ENCODE results near the gene HDLBP. TPM values are rescaled to one million over a fixed set of nuclear protein-coding genes. Genes with fewer than 3 reads are reported as not detected.

HDLBP gene
- total RNA-seq, 1 donor: 1,418 TPM

DNA sequence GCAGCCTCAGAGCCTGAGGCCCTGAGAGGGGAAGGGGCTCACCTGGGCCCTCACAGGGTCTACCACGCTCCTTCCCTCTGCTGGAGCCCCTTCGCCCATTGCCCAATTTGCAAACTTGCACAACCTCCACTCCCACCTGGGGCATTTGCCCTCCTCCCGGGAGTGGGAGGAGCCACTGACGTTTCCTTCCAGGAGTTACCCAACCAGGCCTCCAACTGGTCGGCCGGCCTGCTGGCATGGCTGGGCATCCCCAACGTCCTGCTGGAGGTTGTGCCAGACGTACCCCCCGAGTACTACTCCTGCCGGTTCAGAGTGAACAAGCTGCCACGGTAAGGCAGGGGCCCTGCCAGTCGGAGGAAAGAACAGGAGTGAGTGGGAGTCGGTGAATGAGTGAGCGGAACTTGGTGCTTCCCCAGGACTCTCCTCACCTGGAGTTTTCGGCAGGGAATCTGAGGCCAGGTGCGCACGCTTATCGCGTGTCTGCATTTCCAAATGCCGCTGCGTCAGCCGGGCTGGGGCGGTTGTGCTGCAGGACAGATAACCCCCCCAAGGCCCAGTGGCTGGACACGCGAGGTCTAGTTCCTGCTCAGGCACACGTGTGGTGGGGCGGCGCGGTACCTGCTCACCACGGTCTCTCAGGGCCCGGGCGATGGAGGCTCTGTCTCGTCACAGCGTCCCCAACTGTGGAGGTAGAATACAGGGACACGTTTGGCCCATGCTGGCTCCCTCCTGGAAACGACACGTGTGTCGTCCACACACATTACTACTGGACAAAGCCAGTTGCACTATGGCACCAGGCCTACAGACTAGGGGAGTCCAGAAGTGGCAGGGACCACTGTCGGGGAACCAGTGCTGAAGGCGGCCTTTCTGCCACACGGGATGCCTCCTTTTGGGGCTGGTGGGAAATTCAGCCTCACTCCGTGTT is 115.3 kb downstream of the HDLBP start:
- TF ChIP-seq, protein P1, sequence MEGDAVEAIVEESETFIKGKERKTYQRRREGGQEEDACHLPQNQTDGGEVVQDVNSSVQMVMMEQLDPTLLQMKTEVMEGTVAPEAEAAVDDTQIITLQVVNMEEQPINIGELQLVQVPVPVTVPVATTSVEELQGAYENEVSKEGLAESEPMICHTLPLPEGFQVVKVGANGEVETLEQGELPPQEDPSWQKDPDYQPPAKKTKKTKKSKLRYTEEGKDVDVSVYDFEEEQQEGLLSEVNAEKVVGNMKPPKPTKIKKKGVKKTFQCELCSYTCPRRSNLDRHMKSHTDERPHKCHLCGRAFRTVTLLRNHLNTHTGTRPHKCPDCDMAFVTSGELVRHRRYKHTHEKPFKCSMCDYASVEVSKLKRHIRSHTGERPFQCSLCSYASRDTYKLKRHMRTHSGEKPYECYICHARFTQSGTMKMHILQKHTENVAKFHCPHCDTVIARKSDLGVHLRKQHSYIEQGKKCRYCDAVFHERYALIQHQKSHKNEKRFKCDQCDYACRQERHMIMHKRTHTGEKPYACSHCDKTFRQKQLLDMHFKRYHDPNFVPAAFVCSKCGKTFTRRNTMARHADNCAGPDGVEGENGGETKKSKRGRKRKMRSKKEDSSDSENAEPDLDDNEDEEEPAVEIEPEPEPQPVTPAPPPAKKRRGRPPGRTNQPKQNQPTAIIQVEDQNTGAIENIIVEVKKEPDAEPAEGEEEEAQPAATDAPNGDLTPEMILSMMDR (IDR thresholded peaks at IDR 0.05; ENCODE audit: extremely low read depth, low read depth, low read length): no peak
- H3K27ac ChIP-seq (ENCODE audit: low read depth, low read length): no peak overlapping the region
- H4K20me1 ChIP-seq (ENCODE audit: insufficient read depth, low read length): no peaks in the 10 kb centered on the region
- peak; percentile 83 for DNase-seq (ENCODE audit: insufficient read length, low spot score, missing footprints)
- H3K4me3 ChIP-seq (ENCODE audit: insufficient read depth, low read length): no peak overlapping the region
- H3K4me1 ChIP-seq (ENCODE audit: insufficient read depth, low read length): no peaks in the 10 kb centered on the region
- no peak overlapping the region for H3K4me2 ChIP-seq (ENCODE audit: insufficient read depth, low read length)
- H3K9me3 ChIP-seq (ENCODE audit: low read depth, low read length): no peaks in the 10 kb centered on the region
- no peaks in the 10 kb centered on the region for H3K36me3 ChIP-seq (ENCODE audit: insufficient read depth, low read length)
- H2AFZ ChIP-seq (ENCODE audit: low read length): no peak overlapping the region
- peaks cover 3% of the 10 kb centered on the region for H3K27me3 ChIP-seq (ENCODE audit: insufficient read depth, low read length)
- no peaks in the 10 kb centered on the region for H3K79me2 ChIP-seq (ENCODE audit: insufficient read depth, low read length)

DNA sequence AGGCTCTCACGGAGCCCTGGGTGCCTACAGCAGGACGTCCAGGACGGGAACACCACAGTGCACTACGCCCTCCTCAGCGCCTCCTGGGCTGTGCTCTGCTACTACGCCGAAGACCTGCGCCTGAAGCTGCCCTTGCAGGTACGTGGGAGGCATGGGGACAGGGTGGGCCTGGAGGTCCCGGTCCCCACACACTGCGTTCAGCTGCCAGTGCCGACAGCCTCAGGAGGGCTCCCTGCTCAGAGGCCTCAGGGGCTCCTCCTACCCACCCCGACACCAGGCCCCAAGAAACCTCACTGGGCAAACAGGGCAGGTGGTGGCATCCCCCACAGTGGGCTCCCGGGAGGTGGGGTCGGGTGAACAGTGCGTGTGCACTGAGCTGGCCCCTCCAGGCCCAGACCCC is 116.2 kb downstream of the HDLBP start:
- H4K20me1 ChIP-seq (ENCODE audit: insufficient read depth, low read length): no peaks in the 10 kb centered on the region
- H3K4me3 ChIP-seq (ENCODE audit: insufficient read depth, low read length): no peak overlapping the region
- no peaks in the 10 kb centered on the region for H3K36me3 ChIP-seq (ENCODE audit: insufficient read depth, low read length)
- no peaks in the 10 kb centered on the region for H3K4me1 ChIP-seq (ENCODE audit: insufficient read depth, low read length)
- no peak overlapping the region for H3K4me2 ChIP-seq (ENCODE audit: insufficient read depth, low read length)
- peaks cover 3% of the 10 kb centered on the region for H3K27me3 ChIP-seq (ENCODE audit: insufficient read depth, low read length)
- DNase-seq (ENCODE audit: insufficient read length, low spot score, missing footprints): peak; percentile 66
- H3K79me2 ChIP-seq (ENCODE audit: insufficient read depth, low read length): no peaks in the 10 kb centered on the region
- H2AFZ ChIP-seq (ENCODE audit: low read length): no peak overlapping the region
- no peak overlapping the region for H3K27ac ChIP-seq (ENCODE audit: low read depth, low read length)
- no peaks in the 10 kb centered on the region for H3K9me3 ChIP-seq (ENCODE audit: low read depth, low read length)
- TF ChIP-seq, protein P1 (IDR thresholded peaks at IDR 0.05; ENCODE audit: extremely low read depth, low read depth, low read length): no peak

DNA sequence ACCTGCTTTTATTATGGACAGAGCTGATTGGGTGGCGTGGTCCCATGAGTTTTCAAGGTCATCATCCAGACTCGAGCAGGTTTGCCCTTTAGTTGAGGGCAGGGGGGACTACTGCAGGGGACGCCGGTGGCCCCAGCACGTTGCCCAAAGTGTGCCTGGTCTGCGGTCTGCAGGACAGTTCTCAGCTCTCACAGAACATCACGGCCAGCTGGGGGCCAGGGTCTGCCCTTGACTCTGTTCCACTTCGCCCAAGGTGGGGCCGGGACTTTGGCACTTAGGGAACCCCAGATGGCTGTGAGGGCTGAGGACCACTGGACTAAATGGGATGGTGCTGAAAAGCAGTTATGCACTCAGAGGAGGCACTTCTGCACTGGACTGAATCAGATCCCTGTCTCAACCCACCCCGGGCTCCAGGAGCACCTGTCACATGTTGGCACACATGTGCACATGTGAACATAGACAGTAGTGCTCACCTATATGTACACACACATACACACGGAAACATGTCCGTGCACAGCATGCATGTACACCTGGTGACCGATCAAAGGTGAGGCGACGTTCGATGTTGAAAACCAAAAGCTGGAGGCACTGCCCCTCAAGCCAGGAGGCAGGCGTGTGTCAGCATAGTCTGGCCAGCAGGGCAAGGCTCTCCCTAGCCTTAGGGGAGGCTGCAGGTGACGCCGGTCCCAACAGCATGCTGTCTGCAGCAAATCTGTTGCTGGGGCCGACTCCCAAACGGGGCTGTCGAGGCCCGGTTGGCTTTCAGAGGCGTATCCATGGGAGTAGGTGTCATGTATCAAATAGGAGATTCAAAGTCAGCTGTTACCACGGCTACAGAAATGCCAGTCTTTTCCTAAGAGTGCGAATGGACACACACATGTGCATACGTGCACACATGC is 116.8 kb downstream of the HDLBP start:
- H3K9me3 ChIP-seq (ENCODE audit: low read depth, low read length): no peaks in the 10 kb centered on the region
- no peak overlapping the region for H3K4me3 ChIP-seq (ENCODE audit: insufficient read depth, low read length)
- no peak overlapping the region for H2AFZ ChIP-seq (ENCODE audit: low read length)
- DNase-seq (ENCODE audit: insufficient read length, low spot score, missing footprints): peak; percentile 84
- no peak overlapping the region for H3K27ac ChIP-seq (ENCODE audit: low read depth, low read length)
- H3K4me1 ChIP-seq (ENCODE audit: insufficient read depth, low read length): no peaks in the 10 kb centered on the region
- no peaks in the 10 kb centered on the region for H3K79me2 ChIP-seq (ENCODE audit: insufficient read depth, low read length)
- no peaks in the 10 kb centered on the region for H3K36me3 ChIP-seq (ENCODE audit: insufficient read depth, low read length)
- peaks cover 3% of the 10 kb centered on the region for H3K27me3 ChIP-seq (ENCODE audit: insufficient read depth, low read length)
- no peaks in the 10 kb centered on the region for H4K20me1 ChIP-seq (ENCODE audit: insufficient read depth, low read length)
- H3K4me2 ChIP-seq (ENCODE audit: insufficient read depth, low read length): no peak overlapping the region
- TF ChIP-seq, protein P1 (IDR thresholded peaks at IDR 0.05; ENCODE audit: extremely low read depth, low read depth, low read length): no peak

Measured in osteoblast (primary cell).